Adrenal gland (tissue), 12 donors: ENCODE results near the gene ARMC6. TPM values are rescaled to one million over a fixed set of nuclear protein-coding genes. Genes with fewer than 3 reads are reported as not detected.
A peak's percentile ranks its signal among the peaks of the same experiment; 100 is the strongest.

Experiments used
- DNase-seq, 7 donors: peaks; one replicate each; pipeline ENCODE4 v3.0.0-alpha.2; 2019 to 2020
- H3K27ac ChIP-seq, 5 donors: fragments of 200-600 bp; sonication (generic) in 4 of 5; 1 replicate in 3 of 5; 2 replicates in 2 of 5; pipeline versions ENCODE4 v1.5.1 to v1.8.0; 2016 to 2020; ENCODE audit warnings: mild to moderate bottlenecking in 1 of 5
- H3K27me3 ChIP-seq: fragments of 200-600 bp; 2 replicates; pipeline ENCODE4 v1.8.0; 2021
- H3K36me3 ChIP-seq, 2 donors: fragments of 200-600 bp; replicated peaks in 1 of 2; 1 replicate in 1 of 2; 2 replicates in 1 of 2; pipeline versions ENCODE4 v1.5.1 to v1.8.0; 2018 to 2022
- H3K4me1 ChIP-seq, 2 donors: fragments of 200-600 bp; replicated peaks in 1 of 2; 1 replicate in 1 of 2; 2 replicates in 1 of 2; pipeline versions ENCODE4 v1.5.1 to v1.8.0; 2018 to 2021
- H3K4me3 ChIP-seq, 4 donors: fragments of 200-600 bp; sonication (generic) in 3 of 4; one replicate each; pipeline ENCODE4 v1.5.1; 2016 to 2018
- H3K9me3 ChIP-seq, 3 donors: fragments of 200-600 bp; sonication (generic) in 1 of 3; replicated peaks in 1 of 3; 1 replicate in 2 of 3; 2 replicates in 1 of 3; pipeline versions ENCODE4 v1.5.1 to v1.8.0; 2016 to 2021
- CTCF ChIP-seq, 6 experiments: fragments of 450-650 bp in 4 of 6; fragments of 200-600 bp in 2 of 6; sonication (generic) in 1 of 6; IDR thresholded peaks; 1 replicate in 5 of 6; 2 replicates in 1 of 6; pipeline versions ENCODE4 v1.5.1 to v1.8.0; 2016 to 2021; ENCODE audit warnings: antibody characterized with exemption in 6 of 6, mild to moderate bottlenecking in 2 of 6, moderate library complexity in 1 of 6
- POLR2A ChIP-seq, 2 donors: fragments of 450-650 bp; IDR thresholded peaks; one replicate each; pipeline ENCODE4 v1.6.1; 2017; ENCODE audit warnings: antibody characterized with exemption in 2 of 2, mild to moderate bottlenecking in 2 of 2, moderate library complexity in 1 of 2
- WGBS, 4 donors: extraction: QIAGEN DNeasy Blood & Tissue Kit in 2 of 4; methylation state at CpG; one replicate each; pipeline versions ENCODE4 v1.1.5 to v1.1.7; 2013 to 2017; 5-methylcytosine and 5-hydroxymethylcytosine counted together
- intact Hi-C, 2 donors: fragments of 100-400 bp; cut with DNase I; formaldehyde crosslinking; loops; one replicate each; pipeline versions ENCODE4 v1.14.1 to v1.15.0; 2022 to 2023
- polyA plus RNA-seq, 3 donors: library from polyadenylated mRNA; stranded (reverse); fragments of 200-250 nt in 2 of 3; fragments of 350-450 nt in 1 of 3; fragmentation: Illumina TruSeq in 1 of 3; extraction: RNeasy Lipid Tissue Mini Kit (QIAGEN cat#74804) in 1 of 3; gene quantifications; one replicate each; pipeline ENCODE4 v1.2.3, GENCODE V29; 2013 to 2014
- total RNA-seq, 9 donors: library from RNA; depleted of rRNA in 4 of 9; stranded (reverse); fragments of >200 nt in 4 of 9; fragments of 120-200 nt in 1 of 9; fragmentation: NEBNext Ultra II Directional in 1 of 9; extraction: Animal tissue kit (Norgen Biotek cat#: 25700) in 1 of 9; gene quantifications; one replicate each; pipeline versions ENCODE4 v1.1.0 to v1.2.4, GENCODE V29; 2013 to 2023
- donor health status: healthy with polysubstance abuse.
- donor health status: Bipolar disorder and iron deficiency.
- donor health status: DM: yes; HTN: yes; CAD: no.
- donor health status: DM: no; HTN: no; CAD: no.
- donor health status: DM: no; HTN: no; CAD: no.
- donor health status: DM: yes; HTN: yes; CAD: no.

ARMC6 gene
- total and polyA plus RNA-seq, 12 donors: 16.7 to 39.3 (median 27.2) TPM

- no peak for TF ChIP-seq POLR2A (IDR thresholded peaks at IDR 0.05)
- no peak for TF ChIP-seq CTCF (IDR thresholded peaks at IDR 0.05)
- WGBS, 4 donors: 5 to 9% (median 8%) methylated on average over 7 to 25 of the region's 25 CpGs
- intact Hi-C loops: no loop called here
These were observed 31.7 kb downstream of the ARMC6 start for GRCh38 chr19:19064811-19065745.

GRCh38 chr19:19067276-19068072 is 34.1 kb downstream of the ARMC6 start:
- 88 to 91% (median 90%) methylated on average over 11 of the region's 11 CpGs for WGBS, 4 donors
- Histone ChIP-seq H3K36me3 (no peaks in the 10 kb centered on the region), H3K9me3 (no peaks in the 10 kb centered on the region), H3K4me3 (no peak overlapping the region), H3K4me1 (peaks cover 12 to 26% of the 10 kb centered on the region in 2 donors), H3K27ac (no peak overlapping the region), H3K27me3 (no peaks in the 10 kb centered on the region)
- intact Hi-C loops: no loop called here
- DNase-seq: no peak
- TF ChIP-seq CTCF (IDR thresholded peaks at IDR 0.05) (no peak), POLR2A (IDR thresholded peaks at IDR 0.05) (no peak)

More at GRCh38 chr19:19064811-19065745, 31.7 kb downstream of the ARMC6 start:
- Histone ChIP-seq H3K36me3 (no peaks in the 10 kb centered on the region), H3K9me3 (no peaks in the 10 kb centered on the region), H3K27ac (peak overlapping the region in 2 of 5 donors; percentile 3 to 82), H3K4me1 (peaks cover 12 to 32% of the 10 kb centered on the region in 2 donors), H3K27me3 (no peaks in the 10 kb centered on the region), H3K4me3 (peak overlapping the region in 2 of 4 donors; percentile 18 to 86)
- no peak for DNase-seq

- intact Hi-C loops: no loop called here
- H3K9me3 ChIP-seq: no peaks in the 10 kb centered on the region
- H3K27me3 ChIP-seq: no peaks in the 10 kb centered on the region
- H3K27ac ChIP-seq: peak overlapping the region in 1 of 5 donors; percentile 32
- H3K4me1 ChIP-seq: peaks cover 12 to 18% of the 10 kb centered on the region in 2 donors
- DNase-seq: no peak
- TF ChIP-seq POLR2A (IDR thresholded peaks at IDR 0.05) (no peak), CTCF (IDR thresholded peaks at IDR 0.05) (no peak)
- no peak overlapping the region for H3K4me3 ChIP-seq
- WGBS, 4 donors: 75 to 79% (median 76%) methylated on average over 11 of the region's 11 CpGs
- H3K36me3 ChIP-seq: no peaks in the 10 kb centered on the region
These were observed 35.6 kb downstream of the ARMC6 start for GRCh38 chr19:19068659-19069654.
